ENCODE measurements around the gene GRK1. TPM values are rescaled to one million over a fixed set of nuclear protein-coding genes. Genes with fewer than 3 reads are reported as not detected.
A peak's percentile ranks its signal among the peaks of the same experiment; 100 is the strongest.

GRK1 gene
- total RNA-seq, 1 donor from 2014 or later, result 0.07 TPM

- peaks cover 32% of the 10 kb centered on the region for H3K4me1 Mint-ChIP-seq (ENCODE audit: low read depth)
- no peak for TF ChIP-seq CTCF (IDR thresholded peaks at IDR 0.05)
- H3K36me3 Mint-ChIP-seq (ENCODE audit: low read depth), result no peaks in the 10 kb centered on the region
- no peak overlapping the region for H3K4me3 Mint-ChIP-seq (ENCODE audit: unreplicated experiment)
- no peak for DNase-seq (ENCODE audit: low spot score)
- no peak overlapping the region for H3K27ac Mint-ChIP-seq (ENCODE audit: unreplicated experiment)
- no peaks in the 10 kb centered on the region for H3K9me3 Mint-ChIP-seq (ENCODE audit: low read depth)
- H3K27me3 Mint-ChIP-seq (ENCODE audit: low read depth), result no peaks in the 10 kb centered on the region
Measured at GRCh38 chr13:113648216-113648610, 18.8 kb upstream of the GRK1 start.

GRCh38 chr13:113649212-113649611 is 17.8 kb upstream of the GRK1 start:
- Mint-ChIP-seq H3K27me3 (ENCODE audit: low read depth) (no peaks in the 10 kb centered on the region), H3K4me3 (ENCODE audit: unreplicated experiment) (no peak overlapping the region), H3K27ac (ENCODE audit: unreplicated experiment) (no peak overlapping the region), H3K36me3 (ENCODE audit: low read depth) (no peaks in the 10 kb centered on the region), H3K9me3 (ENCODE audit: low read depth) (no peaks in the 10 kb centered on the region), H3K4me1 (ENCODE audit: low read depth) (peaks cover 42% of the 10 kb centered on the region)
- no peak for DNase-seq (ENCODE audit: low spot score)
- no peak for TF ChIP-seq CTCF (IDR thresholded peaks at IDR 0.05)

- no peak overlapping the region for H3K4me3 Mint-ChIP-seq (ENCODE audit: unreplicated experiment)
- H3K36me3 Mint-ChIP-seq (ENCODE audit: low read depth), result no peaks in the 10 kb centered on the region
- H3K4me1 Mint-ChIP-seq (ENCODE audit: low read depth), result peaks cover 44% of the 10 kb centered on the region
- no peak overlapping the region for H3K27ac Mint-ChIP-seq (ENCODE audit: unreplicated experiment)
- no peak for DNase-seq (ENCODE audit: low spot score)
- TF ChIP-seq CTCF (IDR thresholded peaks at IDR 0.05), result no peak
- no peaks in the 10 kb centered on the region for H3K9me3 Mint-ChIP-seq (ENCODE audit: low read depth)
- H3K27me3 Mint-ChIP-seq (ENCODE audit: low read depth), result no peaks in the 10 kb centered on the region
Measured at GRCh38 chr13:113650275-113650674, 16.7 kb upstream of the GRK1 start.

- TF ChIP-seq CTCF (IDR thresholded peaks at IDR 0.05), result no peak
- Mint-ChIP-seq H3K27ac (ENCODE audit: unreplicated experiment) (no peak overlapping the region), H3K4me1 (ENCODE audit: low read depth) (peaks cover 43% of the 10 kb centered on the region), H3K4me3 (ENCODE audit: unreplicated experiment) (no peak overlapping the region), H3K9me3 (ENCODE audit: low read depth) (no peaks in the 10 kb centered on the region), H3K27me3 (ENCODE audit: low read depth) (no peaks in the 10 kb centered on the region), H3K36me3 (ENCODE audit: low read depth) (no peaks in the 10 kb centered on the region)
- DNase-seq (ENCODE audit: low spot score), result no peak
Measured at GRCh38 chr13:113650731-113651148, 16.3 kb upstream of the GRK1 start.

GRCh38 chr13:113651511-113652403 is 15.3 kb upstream of the GRK1 start:
- peak; percentile 86 for DNase-seq (ENCODE audit: low spot score)
- H3K4me1 Mint-ChIP-seq (ENCODE audit: low read depth), result peaks cover 33% of the 10 kb centered on the region
- H3K4me3 Mint-ChIP-seq (ENCODE audit: unreplicated experiment), result no peak overlapping the region
- no peak overlapping the region for H3K27ac Mint-ChIP-seq (ENCODE audit: unreplicated experiment)
- no peaks in the 10 kb centered on the region for H3K27me3 Mint-ChIP-seq (ENCODE audit: low read depth)
- no peak for TF ChIP-seq CTCF (IDR thresholded peaks at IDR 0.05)
- no peaks in the 10 kb centered on the region for H3K9me3 Mint-ChIP-seq (ENCODE audit: low read depth)
- no peaks in the 10 kb centered on the region for H3K36me3 Mint-ChIP-seq (ENCODE audit: low read depth)
